HG02840 (cell line): Measurements from ENCODE around the gene MFSD1.

Experiments
- ATAC-seq: cut with Tn5 transposase; IDR thresholded peaks from one replicate; pipeline ENCODE4 v1.9.1; 2021; ENCODE audit warnings: mild to moderate bottlenecking, moderate library complexity, moderate number of reproducible peaks; ENCODE audit not compliant: unreplicated experiment, low FRiP score

Gene MFSD1

GRCh38 chr3:158801696-158802408 is at the start of gene MFSD1:
MFSD1 (plus strand) TSS chr3:158802054; CDS start chr3:158802153, 99 bp downstream.
- ATAC-seq = peak; percentile 96

DNA sequence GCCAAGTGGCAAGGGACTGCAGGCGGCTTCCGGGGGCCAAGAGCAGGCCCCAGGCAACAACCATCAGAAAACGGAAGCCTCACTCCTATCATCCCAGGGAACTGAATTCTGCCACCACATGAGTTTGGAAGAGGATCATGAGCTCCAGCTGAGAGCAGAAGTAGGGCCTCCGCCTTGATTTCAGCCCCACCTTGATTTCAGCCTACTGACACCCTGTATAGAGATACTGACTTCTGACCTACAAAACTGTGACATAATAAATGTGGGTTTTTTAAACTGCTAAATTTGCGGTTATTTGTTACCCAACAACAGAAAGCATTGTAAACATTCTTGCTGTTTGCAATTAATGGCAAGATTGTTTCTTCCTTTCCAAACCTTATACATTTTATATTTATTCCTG is 48.0 kb upstream of the MFSD1 start:
- no peak for ATAC-seq

DNA sequence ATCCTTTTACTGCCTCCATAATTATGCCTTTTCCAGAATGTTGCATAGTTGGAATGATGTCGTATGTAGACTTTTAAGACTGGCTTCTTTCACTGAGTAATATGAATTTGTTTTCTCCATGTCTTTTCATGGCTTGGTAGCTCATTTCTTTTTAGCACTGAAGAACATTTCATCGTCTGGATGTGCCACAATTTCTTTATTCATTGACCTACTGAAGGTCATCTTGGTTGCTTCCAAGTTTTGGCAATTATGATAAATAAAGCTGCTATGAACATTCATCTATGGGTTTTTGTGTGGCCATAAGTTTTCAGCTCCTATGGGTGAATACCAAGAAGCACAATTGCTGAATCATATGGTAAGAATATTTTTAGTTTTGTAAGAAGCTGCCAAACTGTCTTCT is 46.4 kb upstream of the MFSD1 start:
- ATAC-seq = no peak

- ATAC-seq = no peak
Observed at GRCh38 chr3:158761350-158761749, 40.5 kb upstream of the MFSD1 start.

- no peak for ATAC-seq
Observed at GRCh38 chr3:158762701-158763100, 39.2 kb upstream of the MFSD1 start.

- no peak for ATAC-seq
Observed at GRCh38 chr3:158763421-158763820, 38.4 kb upstream of the MFSD1 start.

- ATAC-seq = no peak
Observed at GRCh38 chr3:158765518-158766205, 36.2 kb upstream of the MFSD1 start.

DNA sequence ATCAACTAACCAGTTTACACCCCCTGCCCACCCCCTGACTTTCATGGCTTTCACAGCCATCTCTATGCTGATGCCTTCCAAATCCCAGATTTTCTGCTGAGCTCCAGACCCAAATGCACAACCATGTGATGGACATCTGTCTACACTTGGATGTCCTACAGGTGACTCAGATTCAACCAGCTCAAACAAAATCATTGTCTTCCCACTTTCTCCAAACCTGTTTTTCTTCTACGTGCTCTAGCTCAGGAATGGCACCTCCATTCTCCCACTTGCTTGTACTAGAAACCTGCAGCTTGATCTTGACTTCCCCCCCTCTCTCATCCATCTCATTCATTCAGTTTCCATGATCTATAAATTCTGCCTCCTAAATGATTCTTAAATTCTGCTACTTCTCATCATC is 35.5 kb upstream of the MFSD1 start:
- no peak for ATAC-seq

- ATAC-seq = no peak
Observed at GRCh38 chr3:158768361-158768787, 33.5 kb upstream of the MFSD1 start.

DNA sequence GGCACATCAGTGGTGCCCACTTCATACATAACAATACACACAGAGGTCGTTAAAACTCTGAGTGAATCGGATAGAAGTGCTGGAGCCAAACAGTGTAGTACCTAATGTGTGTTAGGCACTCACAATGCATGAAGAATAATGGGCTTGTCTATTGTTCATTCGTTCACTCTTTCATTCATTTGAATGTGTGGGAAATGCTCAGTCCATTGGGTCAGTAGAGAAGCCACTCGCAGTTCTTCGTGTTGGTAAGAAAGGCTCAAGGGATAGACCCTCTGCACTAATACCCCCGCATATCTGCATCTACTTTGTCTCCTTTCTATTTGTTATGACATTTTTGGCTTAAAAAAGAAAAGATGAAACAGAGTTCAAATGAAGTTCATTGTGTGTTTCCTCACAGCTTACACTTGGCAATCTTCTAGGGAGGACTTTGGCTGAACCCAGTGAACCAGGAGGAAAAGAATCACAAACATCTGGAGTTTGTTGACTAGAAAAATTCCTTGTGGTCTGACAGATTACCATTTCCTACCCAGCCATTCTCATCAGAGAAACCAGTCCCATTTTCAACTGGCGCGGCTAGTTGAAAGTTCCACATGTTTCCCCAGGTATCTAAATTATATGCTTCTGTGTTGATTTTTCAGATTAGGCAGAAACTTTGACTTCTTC is 32.8 kb upstream of the MFSD1 start:
- no peak for ATAC-seq

- ATAC-seq = no peak
Observed at GRCh38 chr3:158769549-158769948, 32.3 kb upstream of the MFSD1 start.

- ATAC-seq = no peak
Observed at GRCh38 chr3:158769952-158770740, 31.7 kb upstream of the MFSD1 start.

DNA sequence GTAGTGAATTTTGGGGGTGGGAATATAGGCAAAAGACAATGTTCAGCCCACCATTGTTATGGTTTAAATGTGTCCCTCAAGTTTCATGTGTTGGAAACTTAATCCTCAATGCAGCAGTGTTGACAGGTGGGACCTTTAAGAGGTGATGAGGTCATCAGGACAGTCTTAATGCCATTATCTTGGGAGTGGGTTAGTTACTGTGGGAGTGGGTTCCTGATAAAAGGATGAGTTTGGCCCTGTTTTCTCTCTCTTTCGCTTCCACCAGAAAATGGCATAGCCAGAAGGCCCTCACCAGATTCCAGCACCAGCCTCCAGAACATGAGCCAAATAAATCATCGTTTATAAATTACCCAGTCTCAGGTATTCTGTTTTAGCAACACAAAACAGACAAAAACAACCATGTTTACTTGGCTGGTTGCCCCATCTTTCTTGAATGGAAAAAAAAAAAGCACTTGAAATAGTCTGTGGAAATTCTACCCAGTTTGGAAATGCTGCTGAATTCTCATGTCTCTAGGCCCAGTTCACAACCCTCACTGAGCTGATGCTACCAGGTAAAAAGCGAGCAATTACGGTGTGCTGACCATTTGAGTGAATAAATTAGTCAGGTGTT is 31.0 kb upstream of the MFSD1 start:
- no peak for ATAC-seq

- ATAC-seq = no peak
Observed at GRCh38 chr3:158771577-158771976, 30.3 kb upstream of the MFSD1 start.

DNA sequence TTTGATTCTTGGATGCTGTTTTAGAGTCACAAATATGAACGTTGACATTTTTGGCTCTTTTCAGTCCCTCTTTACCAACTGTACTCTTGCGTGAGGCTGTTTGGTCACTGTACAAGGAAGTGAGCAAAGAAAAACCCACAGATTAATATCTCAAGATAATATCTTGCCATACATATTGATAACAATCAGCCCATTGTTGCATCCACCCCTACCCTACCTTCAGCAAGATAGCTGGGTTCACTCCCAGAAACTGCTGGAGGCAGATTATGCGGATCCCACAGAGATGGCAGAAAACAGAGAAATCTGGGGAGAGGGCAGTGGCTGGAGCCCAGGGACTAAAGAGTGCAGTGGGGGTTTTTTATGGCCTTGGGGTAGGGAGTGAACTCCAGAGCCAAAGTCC is 29.9 kb upstream of the MFSD1 start:
- ATAC-seq = no peak

- ATAC-seq = no peak
Observed at GRCh38 chr3:158773166-158773565, 28.7 kb upstream of the MFSD1 start.

- no peak for ATAC-seq
Observed at GRCh38 chr3:158773845-158774830, 27.7 kb upstream of the MFSD1 start.

DNA sequence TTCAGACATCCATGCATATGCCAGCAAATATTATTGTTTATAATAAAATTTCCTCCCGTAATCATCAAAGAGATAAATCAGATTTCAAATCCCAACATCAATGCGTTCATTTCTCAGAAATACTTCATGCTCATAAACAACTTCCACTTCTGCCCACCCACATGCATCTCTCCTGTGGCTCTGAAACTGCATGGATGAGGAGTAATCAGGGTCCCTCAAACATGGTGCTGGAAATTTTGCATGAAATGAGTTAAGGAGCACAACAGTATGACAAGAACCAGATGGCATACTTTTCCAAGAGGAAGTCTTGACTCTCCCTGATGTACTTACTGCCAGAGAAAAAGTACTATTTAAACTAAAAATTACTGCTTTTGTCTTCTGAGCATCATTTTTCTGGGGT is 26.9 kb upstream of the MFSD1 start:
- ATAC-seq = no peak
